Activated CD8-positive, alpha-beta memory T cell treated with anti-CD3 and anti-CD28 coated beads, Interleukin-2, amount 10 ng/mL, durations not matched to agents 7 days and 5 days (primary cell): ENCODE results near the gene LBH. TPM values are rescaled to one million over a fixed set of nuclear protein-coding genes. Genes with fewer than 3 reads are reported as not detected.
A peak's percentile ranks its signal among the peaks of the same experiment; 100 is the strongest.

Source experiments
- ATAC-seq: fragments of 150-1000 bp; cut with Tn5 transposase; one replicate; pipeline ENCODE4 v1.10.0; 2021; ENCODE audit warnings: moderate library complexity
- CTCF ChIA-PET: fragments of 350-600 bp; sonication (Branson Sonifier 250); formaldehyde crosslinking; loops from one replicate; lab custom pipeline; 2021; ENCODE audit warnings: antibody characterized with exemption; lab: Charles Lee
- DNase-seq: peaks from one replicate; pipeline ENCODE4 v3.0.0-alpha.2; 2020
- H3K27ac Mint-ChIP-seq: one replicate; pipeline ENCODE4 v1.8.0; 2021; ENCODE audit warnings: mild to moderate bottlenecking, mixed read lengths
- H3K27me3 Mint-ChIP-seq: one replicate; pipeline ENCODE4 v1.8.0; 2021; ENCODE audit warnings: mixed read lengths
- H3K36me3 Mint-ChIP-seq: one replicate; pipeline ENCODE4 v1.8.0; 2021; ENCODE audit warnings: mild to moderate bottlenecking, mixed read lengths
- H3K4me1 Mint-ChIP-seq: one replicate; pipeline ENCODE4 v1.8.0; 2021; ENCODE audit warnings: mixed read lengths
- H3K4me3 Mint-ChIP-seq: one replicate; pipeline ENCODE4 v1.8.0; 2021; ENCODE audit warnings: mild to moderate bottlenecking, moderate library complexity, mixed read lengths
- H3K9me3 Mint-ChIP-seq: one replicate; pipeline ENCODE4 v1.8.0; 2022; ENCODE audit warnings: low read depth, mixed read lengths
- total RNA-seq, 2 experiments: library from RNA; stranded (reverse); gene quantifications; one replicate each; pipeline ENCODE4 v1.2.3, GENCODE V29; 2021

The LBH gene
- 10 to 100 TPM; 68.5 to 71.5 TPM for total RNA-seq

DNA sequence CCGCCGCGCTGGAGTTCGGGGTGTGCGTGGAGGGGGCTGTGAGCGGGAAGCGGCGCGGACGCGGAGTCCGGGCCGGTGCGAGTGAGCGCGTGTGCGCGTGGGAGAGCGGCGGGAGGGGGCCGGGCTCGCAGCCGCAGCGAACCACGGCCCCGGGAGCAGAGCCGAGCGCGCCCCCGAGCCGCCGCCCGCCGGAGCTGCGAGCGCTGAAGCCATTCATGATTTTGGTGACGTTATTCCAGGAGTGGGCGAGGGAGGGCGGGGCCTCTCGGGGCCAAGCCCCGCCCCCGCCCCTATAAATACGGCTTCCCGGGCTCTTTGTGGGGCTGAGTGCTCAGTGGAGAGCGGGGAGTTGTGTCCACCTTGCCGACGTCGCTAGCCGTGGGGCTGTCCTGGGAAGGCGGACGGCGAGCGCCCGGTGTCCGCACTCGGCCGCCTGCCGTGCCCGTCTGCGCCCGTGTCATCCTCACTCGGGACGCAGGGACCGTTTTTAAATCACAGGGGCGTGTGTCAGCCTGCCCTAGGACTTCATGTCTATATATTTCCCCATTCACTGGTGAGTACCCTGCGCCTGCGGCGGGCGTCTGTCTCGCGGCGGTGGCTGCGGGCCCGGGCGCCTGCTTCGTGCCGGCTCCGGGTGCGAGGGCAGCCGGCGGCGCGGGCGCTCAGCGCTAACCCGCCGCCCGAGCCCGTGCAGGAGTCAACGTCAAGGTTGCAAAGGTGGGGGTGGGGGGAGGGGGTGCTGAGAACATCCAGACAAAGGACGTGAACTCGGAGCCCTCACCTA lies at the start of gene LBH:
TSS of gene LBH (plus strand) at position 323 of the 784 bp plus-strand sequence. CDS start at position 528, 205 bp downstream.
- CTCF ChIA-PET: interaction anchor here (0.8 to 3.8 kb wide), 11 partner anchors 9 to 480 kb away, joined by 3 to 23 read pairs (median 8); partner anchors contain the start of genes LCLAT1 and YPEL5
- Mint-ChIP-seq H3K27me3 (peaks cover 12% of the 10 kb centered on the region), H3K4me1 (peaks cover 60% of the 10 kb centered on the region), H3K27ac (peak within 1 kb of the TSS; percentile 78), H3K36me3 (peaks cover 24% of the 10 kb centered on the region), H3K9me3 (peaks cover 2% of the 10 kb centered on the region), H3K4me3 (peak within 1 kb of the TSS; percentile 73)
- peak; percentile 88 for DNase-seq
- peak; percentile 48 for ATAC-seq

DNA sequence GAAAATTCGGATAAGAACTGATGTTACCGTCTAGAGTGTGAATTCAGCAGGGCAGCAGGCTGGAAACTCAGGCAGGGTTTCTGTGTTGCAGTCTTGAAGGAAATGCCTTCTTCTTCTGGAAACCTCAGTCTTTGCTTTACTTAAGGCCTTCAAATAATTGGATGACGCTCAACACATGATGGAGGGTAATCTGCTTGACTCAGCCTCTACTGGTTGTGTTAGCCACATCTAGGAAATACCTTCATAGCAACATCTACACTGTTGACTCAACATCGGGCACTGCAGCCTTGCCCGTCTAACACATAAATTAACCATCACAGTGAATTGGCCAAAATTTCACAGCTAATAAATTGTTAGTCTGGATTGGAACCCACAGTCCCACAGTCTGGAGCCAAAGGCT lies 47.3 kb upstream of the LBH start:
- Mint-ChIP-seq H3K4me3 (no peak overlapping the region), H3K9me3 (no peaks in the 10 kb centered on the region), H3K4me1 (peaks cover 5% of the 10 kb centered on the region), H3K27ac (no peak overlapping the region), H3K36me3 (no peaks in the 10 kb centered on the region), H3K27me3 (peaks cover 5% of the 10 kb centered on the region)
- no peak for DNase-seq
- no peak for ATAC-seq
- CTCF ChIA-PET: no interaction called here

DNA sequence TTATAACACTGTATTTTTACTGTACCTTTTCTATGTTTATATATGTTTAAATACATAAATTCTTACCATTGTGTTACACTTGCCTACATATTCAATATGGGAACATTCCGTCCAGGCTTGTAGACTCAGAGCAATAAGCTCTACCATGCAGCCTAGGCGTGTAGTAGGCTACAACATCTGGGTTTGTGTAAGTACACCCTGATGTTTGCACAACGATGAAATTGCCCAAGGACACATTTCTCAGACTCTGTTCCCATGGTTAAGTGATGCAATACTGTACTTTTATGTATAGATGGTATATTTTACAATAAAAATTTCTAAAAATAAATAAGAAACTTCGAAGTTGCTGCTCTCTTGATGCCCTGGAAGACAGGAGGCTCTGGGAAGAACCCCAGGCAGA lies 46.2 kb upstream of the LBH start:
- Mint-ChIP-seq H3K36me3 (no peaks in the 10 kb centered on the region), H3K4me3 (no peak overlapping the region), H3K27me3 (peaks cover 5% of the 10 kb centered on the region), H3K27ac (no peak overlapping the region), H3K9me3 (no peaks in the 10 kb centered on the region), H3K4me1 (peaks cover 5% of the 10 kb centered on the region)
- no peak for ATAC-seq
- CTCF ChIA-PET: no interaction called here
- DNase-seq: no peak

DNA sequence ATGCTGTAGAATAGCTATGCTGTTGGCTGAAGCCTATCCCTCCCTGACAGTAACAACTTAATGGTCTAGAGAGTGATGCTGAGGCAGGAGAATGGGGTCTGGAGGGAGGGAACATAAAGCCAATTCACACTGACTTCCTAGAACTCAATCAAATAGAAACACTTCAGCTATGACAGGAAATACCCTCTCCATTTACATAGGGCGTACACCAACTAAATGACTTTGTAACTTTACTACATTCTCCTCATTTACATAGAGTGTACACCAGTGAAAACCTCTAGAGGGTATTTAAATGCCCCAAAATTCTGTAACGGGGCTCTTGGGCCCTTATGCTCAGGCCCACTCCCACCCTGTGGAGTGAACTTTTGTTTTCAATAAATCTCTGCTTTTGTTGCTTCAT lies 43.0 kb upstream of the LBH start:
- Mint-ChIP-seq H3K4me1 (peaks cover 5% of the 10 kb centered on the region), H3K36me3 (no peaks in the 10 kb centered on the region), H3K4me3 (no peak overlapping the region), H3K27me3 (peaks cover 5% of the 10 kb centered on the region), H3K27ac (no peak overlapping the region), H3K9me3 (no peaks in the 10 kb centered on the region)
- DNase-seq: no peak
- CTCF ChIA-PET: interaction anchor here (0.8 to 1.0 kb wide), 2 partner anchors 23 to 523 kb away, joined by 3 to 4 read pairs; no protein-coding TSS in a partner anchor
- no peak for ATAC-seq

DNA sequence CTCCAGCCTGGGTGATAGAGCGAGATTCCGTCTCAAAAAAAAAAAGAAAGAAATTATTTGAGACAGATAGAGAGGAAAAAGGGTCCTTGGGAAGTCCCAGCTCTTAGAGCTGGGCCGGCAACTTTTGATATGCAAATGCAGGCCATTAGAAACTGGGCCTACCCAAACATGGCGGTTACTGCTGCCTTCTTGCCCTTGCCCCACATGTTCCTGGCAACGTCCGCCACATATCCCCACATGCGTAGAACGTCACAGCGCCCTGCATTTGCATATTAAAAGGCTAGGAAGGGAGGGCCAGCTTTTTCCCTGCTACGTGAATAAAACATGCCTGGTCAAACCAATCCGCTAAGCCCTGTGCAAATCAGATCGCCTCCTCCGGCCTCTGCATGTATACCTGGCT lies 40.7 kb upstream of the LBH start:
- peaks cover 2% of the 10 kb centered on the region for H3K27me3 Mint-ChIP-seq
- no peak overlapping the region for H3K4me3 Mint-ChIP-seq
- no peak for ATAC-seq
- no peak for DNase-seq
- CTCF ChIA-PET: no interaction called here
- no peaks in the 10 kb centered on the region for H3K9me3 Mint-ChIP-seq
- no peaks in the 10 kb centered on the region for H3K36me3 Mint-ChIP-seq
- peaks cover 5% of the 10 kb centered on the region for H3K4me1 Mint-ChIP-seq
- H3K27ac Mint-ChIP-seq: no peak overlapping the region

DNA sequence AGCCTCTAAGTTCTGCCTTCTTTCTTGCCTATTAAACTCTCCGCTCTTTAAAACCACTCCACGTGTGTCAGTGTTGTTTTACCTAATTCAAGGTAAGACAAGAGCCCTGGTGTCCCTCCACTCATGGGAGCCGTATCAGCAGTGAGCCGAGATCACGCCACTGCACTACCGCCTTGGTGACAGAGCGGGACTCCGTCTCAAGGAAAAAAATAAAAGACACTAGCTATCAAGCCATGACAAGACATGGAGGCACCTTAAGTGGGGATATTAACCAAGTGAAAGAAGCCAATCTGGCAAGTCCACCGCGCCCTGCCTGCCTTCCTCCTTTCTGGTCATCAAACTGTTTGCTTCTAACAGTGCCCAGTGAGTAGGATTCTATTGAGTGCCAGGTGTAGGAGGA lies 40.2 kb upstream of the LBH start:
- H3K27me3 Mint-ChIP-seq: no peaks in the 10 kb centered on the region
- no peaks in the 10 kb centered on the region for H3K9me3 Mint-ChIP-seq
- CTCF ChIA-PET: no interaction called here
- H3K36me3 Mint-ChIP-seq: no peaks in the 10 kb centered on the region
- H3K4me3 Mint-ChIP-seq: no peak overlapping the region
- ATAC-seq (no peak), DNase-seq (no peak)
- no peak overlapping the region for H3K27ac Mint-ChIP-seq
- H3K4me1 Mint-ChIP-seq: peaks cover 5% of the 10 kb centered on the region

DNA sequence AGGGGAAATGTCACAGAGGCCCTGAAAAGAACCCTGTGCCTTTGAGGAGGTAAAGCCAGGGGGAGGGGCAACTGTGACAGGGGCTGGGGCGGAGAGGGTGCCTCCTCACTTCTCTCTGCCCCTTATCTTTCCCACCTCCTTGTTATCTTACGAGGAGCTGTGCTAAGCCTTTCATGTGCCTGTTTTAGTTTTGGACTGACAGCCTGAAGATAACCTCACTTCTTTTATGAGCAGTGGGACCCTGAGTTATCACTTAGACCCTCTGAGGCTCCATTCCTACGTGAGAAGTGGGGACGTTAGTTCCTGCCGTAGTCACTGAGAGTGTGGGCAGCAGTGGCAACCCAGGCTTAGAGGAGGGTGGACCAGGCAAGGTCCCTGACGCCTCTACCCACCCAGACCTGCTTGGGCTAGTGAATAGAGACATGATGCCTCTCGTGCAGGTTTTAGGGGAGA lies 39.5 kb upstream of the LBH start:
- H3K36me3 Mint-ChIP-seq: no peaks in the 10 kb centered on the region
- no peaks in the 10 kb centered on the region for H3K27me3 Mint-ChIP-seq
- H3K9me3 Mint-ChIP-seq: no peaks in the 10 kb centered on the region
- H3K4me1 Mint-ChIP-seq: peaks cover 5% of the 10 kb centered on the region
- DNase-seq (no peak), ATAC-seq (no peak)
- H3K4me3 Mint-ChIP-seq: no peak overlapping the region
- CTCF ChIA-PET: interaction anchor here (1.7 kb wide), 1 partner anchor 520 kb away, joined by 5 read pairs; no protein-coding TSS in a partner anchor
- H3K27ac Mint-ChIP-seq: no peak overlapping the region

DNA sequence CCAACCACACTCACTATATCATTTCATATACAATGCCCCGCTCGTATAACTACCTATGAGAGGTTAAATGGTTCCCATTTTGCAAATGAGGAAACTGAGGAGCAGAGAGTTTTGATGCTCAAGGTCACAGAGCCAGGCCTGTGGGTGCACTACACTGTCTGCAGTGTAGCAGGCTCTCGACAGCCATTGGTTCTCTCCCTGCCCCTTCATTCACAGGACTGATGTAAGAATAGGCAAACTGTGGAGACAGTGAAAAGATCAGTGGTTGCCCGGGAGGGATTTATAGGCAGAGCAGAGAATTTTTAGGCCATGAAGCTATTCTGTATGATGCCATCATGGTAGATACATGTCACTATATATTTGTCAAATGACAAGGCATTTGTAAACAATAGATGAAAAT lies 39.0 kb upstream of the LBH start:
- H3K27me3 Mint-ChIP-seq: no peaks in the 10 kb centered on the region
- ATAC-seq (no peak), DNase-seq (no peak)
- H3K27ac Mint-ChIP-seq: no peak overlapping the region
- no peaks in the 10 kb centered on the region for H3K9me3 Mint-ChIP-seq
- H3K4me3 Mint-ChIP-seq: no peak overlapping the region
- no peaks in the 10 kb centered on the region for H3K36me3 Mint-ChIP-seq
- peaks cover 5% of the 10 kb centered on the region for H3K4me1 Mint-ChIP-seq
- CTCF ChIA-PET: interaction anchor here (1.7 kb wide), 1 partner anchor 519 kb away, joined by 5 read pairs; no protein-coding TSS in a partner anchor

DNA sequence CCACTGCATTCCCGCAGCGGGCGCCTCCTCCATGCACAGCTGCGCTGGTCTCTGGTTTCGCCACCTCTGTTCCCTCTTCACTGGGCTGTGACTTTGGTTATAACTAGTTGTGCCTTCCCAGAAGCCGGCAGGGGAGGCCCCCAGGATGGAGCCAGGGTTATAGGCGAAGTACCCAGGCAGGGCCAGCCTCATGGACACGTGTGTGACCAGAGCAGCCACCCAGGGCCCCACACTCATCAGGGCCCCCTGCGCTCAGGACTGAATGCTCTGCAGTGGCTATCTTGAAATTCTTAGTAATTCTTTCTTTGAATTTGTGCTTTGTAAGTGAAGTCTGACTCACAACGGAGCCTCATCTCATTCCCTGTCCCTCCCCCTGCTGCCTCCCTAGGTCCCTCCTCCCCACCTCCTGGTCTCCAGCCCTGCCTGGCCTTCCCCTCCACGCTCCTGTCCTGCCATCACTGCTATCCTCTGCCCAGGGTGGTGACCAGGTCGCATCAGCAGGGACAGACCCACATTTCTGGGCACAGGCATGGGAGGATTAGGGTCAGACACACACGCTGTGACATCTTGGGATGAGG lies 38.1 kb upstream of the LBH start:
- no peaks in the 10 kb centered on the region for H3K36me3 Mint-ChIP-seq
- H3K27ac Mint-ChIP-seq: no peak overlapping the region
- no peaks in the 10 kb centered on the region for H3K9me3 Mint-ChIP-seq
- ATAC-seq: no peak
- CTCF ChIA-PET: interaction anchor here (1.7 kb wide), 1 partner anchor 518 kb away, joined by 5 read pairs; no protein-coding TSS in a partner anchor
- no peak for DNase-seq
- no peaks in the 10 kb centered on the region for H3K27me3 Mint-ChIP-seq
- H3K4me3 Mint-ChIP-seq: no peak overlapping the region
- peaks cover 3% of the 10 kb centered on the region for H3K4me1 Mint-ChIP-seq

DNA sequence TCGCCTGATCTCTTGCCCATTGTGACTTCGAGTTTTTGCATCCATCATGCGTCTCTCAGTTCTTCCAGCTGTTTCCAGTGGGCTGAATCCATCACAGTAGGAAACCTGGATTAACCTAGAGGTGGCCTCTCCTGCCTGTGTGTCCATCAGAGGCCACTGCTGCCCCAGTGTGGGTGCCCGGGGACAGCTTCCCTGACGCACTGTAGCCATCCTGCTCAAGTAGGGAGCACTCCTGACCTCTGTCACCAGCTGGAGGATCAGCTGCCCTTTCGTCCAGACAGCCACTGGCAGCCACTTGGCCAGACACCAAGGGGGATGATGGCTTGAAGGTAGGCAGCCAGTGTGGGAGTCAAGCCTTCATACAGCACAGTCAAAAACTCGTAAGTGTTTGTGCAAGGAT lies 36.9 kb upstream of the LBH start:
- CTCF ChIA-PET: interaction anchor here (1.3 kb wide), 2 partner anchors 14 to 517 kb away, joined by 4 to 6 read pairs; no protein-coding TSS in a partner anchor
- DNase-seq (no peak), ATAC-seq (no peak)
- no peak overlapping the region for H3K4me3 Mint-ChIP-seq
- no peaks in the 10 kb centered on the region for H3K27me3 Mint-ChIP-seq
- H3K36me3 Mint-ChIP-seq: no peaks in the 10 kb centered on the region
- H3K4me1 Mint-ChIP-seq: no peaks in the 10 kb centered on the region
- no peaks in the 10 kb centered on the region for H3K9me3 Mint-ChIP-seq
- H3K27ac Mint-ChIP-seq: no peak overlapping the region

DNA sequence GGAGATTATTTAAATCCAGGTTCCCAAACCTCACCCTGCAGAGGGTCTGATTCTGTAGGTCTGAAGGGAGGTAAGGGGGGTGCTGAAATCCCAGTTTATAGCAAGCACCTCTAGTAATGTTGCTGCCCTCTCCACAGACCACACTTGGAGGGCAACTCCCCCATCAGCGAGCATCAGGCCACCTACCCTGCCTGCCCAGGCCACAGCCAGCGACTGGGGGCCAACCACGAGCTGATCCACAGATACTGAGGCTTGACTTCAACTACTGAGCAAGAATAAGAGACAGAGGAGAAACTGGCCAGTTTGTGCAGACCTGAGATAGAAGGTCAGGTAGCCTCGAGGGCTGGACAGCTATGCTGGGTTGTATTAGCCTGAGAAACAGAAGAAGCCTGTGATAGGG lies 36.3 kb upstream of the LBH start:
- no peak for DNase-seq
- CTCF ChIA-PET: interaction anchor here (1.3 kb wide), 1 partner anchor 13 kb away, joined by 4 read pairs; no protein-coding TSS in a partner anchor
- H3K36me3 Mint-ChIP-seq: no peaks in the 10 kb centered on the region
- ATAC-seq: no peak
- H3K9me3 Mint-ChIP-seq: no peaks in the 10 kb centered on the region
- H3K27ac Mint-ChIP-seq: no peak overlapping the region
- no peak overlapping the region for H3K4me3 Mint-ChIP-seq
- no peaks in the 10 kb centered on the region for H3K4me1 Mint-ChIP-seq
- no peaks in the 10 kb centered on the region for H3K27me3 Mint-ChIP-seq

DNA sequence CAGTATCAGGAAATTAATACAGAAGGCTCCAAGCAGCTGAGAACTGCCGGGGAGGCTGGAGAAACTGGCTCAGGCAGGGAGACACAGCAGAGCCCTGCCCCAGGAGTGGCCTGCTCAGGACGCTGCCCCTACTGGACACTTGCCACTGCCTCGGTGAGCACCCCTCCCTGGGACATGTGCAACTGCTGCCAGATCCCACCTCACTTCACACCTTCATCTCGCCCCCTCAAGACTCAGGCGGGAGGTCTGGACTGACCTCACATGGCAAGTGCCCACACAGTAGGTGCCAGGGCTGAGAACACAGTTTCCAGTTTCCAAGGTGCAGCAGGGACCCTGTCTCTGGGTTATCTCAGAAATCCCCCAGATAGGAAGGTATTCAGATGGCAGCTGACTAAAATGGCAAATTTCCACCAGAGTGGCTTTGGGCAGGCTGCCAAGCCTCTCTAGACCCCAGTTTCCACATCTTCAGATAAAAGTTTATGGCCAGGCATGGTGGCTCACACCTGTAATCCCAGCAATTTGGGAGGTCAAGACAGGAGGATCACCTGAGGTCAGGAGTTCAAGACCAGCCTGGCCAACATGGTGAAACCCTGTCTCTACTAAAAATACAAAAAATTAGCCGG lies 33.7 kb upstream of the LBH start:
- H3K27me3 Mint-ChIP-seq: peaks cover under 1% of the 10 kb centered on the region

DNA sequence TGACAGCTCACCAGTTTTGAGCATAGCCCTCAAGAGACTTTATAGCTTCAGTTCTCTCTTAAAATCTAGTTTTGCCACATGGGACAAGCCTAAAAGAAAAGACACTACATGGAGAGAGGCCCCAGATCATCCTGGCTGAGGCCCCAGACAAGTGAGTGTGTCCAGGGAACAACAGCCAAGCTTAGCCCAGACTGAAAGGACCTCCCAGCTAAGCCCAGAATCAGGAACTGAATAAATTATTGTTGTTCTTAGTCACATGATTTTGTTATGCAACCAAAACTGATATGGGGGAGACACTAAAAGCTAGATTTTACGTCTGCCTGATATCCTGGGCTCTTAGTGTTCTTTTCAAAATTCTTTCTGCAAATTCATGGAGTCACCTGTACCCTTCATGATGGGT lies 29.3 kb upstream of the LBH start:
- no peak for DNase-seq

More for the DNA sequence above, 33.7 kb upstream of the LBH start:
- CTCF ChIA-PET: interaction anchor here (1.3 kb wide), 2 partner anchors 11 to 33 kb away, joined by 5 read pairs; no protein-coding TSS in a partner anchor
- no peak for DNase-seq
- no peak overlapping the region for H3K4me3 Mint-ChIP-seq
- no peaks in the 10 kb centered on the region for H3K9me3 Mint-ChIP-seq
- no peaks in the 10 kb centered on the region for H3K36me3 Mint-ChIP-seq
- ATAC-seq: no peak
- no peak overlapping the region for H3K27ac Mint-ChIP-seq
- no peaks in the 10 kb centered on the region for H3K4me1 Mint-ChIP-seq

More for the DNA sequence above, 29.3 kb upstream of the LBH start:
- CTCF ChIA-PET: interaction anchor here (1.1 kb wide), 1 partner anchor 510 kb away, joined by 5 read pairs; no protein-coding TSS in a partner anchor
- Mint-ChIP-seq H3K9me3 (no peaks in the 10 kb centered on the region), H3K27ac (no peak overlapping the region), H3K4me1 (no peaks in the 10 kb centered on the region), H3K36me3 (no peaks in the 10 kb centered on the region), H3K27me3 (peaks cover 5% of the 10 kb centered on the region), H3K4me3 (no peak overlapping the region)
- ATAC-seq: no peak
